CD4-positive, alpha-beta T cell treated with Interleukin-17A for 4 hours (primary cell): Measurements from ENCODE around the gene ACP2.

Experiments
- DNase-seq: peaks from one replicate; pipeline ENCODE4 v3.0.0-alpha.2; 2020; ENCODE audit warnings: mixed read lengths

Gene ACP2

DNA sequence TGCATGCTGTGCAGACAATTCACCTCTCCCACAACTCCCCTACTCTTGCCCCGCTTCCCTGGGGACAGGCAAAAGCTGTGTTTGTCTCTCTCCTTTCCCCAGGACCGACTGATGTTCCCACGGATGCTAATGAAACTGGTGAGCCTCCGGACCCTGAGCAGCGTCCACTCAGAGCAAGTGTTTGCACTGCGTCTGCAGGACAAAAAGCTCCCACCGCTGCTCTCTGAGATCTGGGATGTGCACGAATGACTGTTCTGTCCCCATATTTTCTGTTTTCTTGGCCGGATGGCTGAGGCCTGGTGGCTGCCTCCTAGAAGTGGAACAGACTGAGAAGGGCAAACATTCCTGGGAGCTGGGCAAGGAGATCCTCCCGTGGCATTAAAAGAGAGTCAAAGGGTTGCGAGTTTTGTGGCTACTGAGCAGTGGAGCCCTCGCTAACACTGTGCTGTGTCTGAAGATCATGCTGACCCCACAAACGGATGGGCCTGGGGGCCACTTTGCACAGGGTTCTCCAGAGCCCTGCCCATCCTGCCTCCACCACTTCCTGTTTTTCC lies 19.9 kb upstream of the ACP2 start:
- DNase-seq: no peak

DNA sequence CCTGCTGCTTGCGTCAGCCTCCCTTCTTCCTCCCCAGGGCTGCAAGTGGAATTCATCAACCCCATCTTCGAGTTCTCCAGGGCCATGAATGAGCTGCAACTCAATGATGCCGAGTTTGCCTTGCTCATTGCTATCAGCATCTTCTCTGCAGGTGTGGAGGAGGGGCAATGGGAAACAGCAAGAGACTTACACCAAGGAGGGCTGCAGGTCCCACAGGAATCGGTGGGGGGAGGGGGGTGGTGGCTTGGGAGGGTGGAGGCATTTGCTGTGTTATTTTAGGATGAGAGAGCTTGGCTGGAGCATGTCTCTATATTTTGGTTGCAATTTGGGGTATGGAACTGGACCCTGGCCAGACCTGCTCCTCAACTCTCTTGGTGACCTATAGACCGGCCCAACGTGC lies 19.3 kb upstream of the ACP2 start:
- DNase-seq: no peak

DNA sequence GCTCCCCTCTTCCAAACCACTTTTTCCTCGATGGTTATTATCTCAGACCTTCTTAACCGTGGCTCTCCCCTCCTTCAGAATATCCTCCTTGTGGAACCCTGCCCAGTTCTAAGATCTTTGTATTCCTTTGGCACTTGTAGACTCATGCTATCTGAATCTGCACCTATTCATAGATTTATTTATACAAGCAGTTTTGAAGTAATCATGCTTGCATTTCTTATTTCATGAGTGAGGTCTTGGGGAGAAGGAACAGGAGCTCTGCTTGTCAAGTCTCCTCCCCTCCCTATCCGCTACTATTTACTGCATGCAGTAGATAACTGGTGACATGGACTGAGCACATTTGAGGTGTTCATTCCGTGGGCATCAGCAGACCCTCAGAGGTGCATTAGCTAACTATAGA lies 15.9 kb upstream of the ACP2 start:
- DNase-seq: no peak

DNA sequence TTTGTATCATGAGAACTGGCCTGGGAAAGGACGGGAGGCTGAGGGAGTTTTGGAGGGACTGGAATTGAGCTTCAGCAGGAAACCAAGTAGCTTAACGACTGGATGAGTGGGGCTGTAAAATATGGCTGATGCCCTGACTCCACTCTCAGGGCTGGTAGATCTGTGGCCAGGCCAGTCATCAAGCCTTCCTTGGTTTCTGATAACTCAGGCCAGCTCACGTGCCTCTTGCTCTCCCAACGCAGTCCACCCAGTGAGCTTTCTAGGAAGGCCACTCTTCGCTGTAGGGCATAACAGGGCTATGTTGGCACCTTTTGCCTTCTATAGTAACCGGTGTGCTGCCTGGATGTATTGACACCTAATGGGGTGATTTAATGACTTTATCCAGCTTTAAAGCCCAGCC lies 15.5 kb upstream of the ACP2 start:
- no peak for DNase-seq

DNA sequence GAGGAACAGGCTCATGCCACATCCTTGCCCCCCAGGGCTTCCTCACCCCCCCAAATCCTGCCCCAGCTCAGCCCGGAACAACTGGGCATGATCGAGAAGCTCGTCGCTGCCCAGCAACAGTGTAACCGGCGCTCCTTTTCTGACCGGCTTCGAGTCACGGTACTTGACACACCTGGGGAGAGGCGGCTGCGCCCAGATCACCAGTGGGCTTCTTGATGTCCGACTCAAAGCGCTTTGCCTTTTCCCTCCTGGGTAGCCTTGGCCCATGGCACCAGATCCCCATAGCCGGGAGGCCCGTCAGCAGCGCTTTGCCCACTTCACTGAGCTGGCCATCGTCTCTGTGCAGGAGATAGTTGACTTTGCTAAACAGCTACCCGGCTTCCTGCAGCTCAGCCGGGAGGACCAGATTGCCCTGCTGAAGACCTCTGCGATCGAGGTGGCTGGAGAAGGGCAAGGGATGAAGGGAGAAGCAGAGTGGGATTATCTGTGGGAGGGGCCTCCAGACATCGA lies 12.7 kb upstream of the ACP2 start:
- no peak for DNase-seq

DNA sequence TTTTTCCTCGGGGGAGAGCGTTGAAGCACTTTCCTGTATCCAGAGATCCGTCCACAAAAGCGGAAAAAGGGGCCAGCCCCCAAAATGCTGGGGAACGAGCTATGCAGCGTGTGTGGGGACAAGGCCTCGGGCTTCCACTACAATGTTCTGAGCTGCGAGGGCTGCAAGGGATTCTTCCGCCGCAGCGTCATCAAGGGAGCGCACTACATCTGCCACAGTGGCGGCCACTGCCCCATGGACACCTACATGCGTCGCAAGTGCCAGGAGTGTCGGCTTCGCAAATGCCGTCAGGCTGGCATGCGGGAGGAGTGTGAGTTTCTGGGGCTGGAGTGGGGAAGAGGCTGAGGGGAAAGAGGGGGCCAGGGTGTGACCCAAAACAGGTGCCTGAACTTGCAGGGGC lies 11.8 kb upstream of the ACP2 start:
- DNase-seq: no peak

DNA sequence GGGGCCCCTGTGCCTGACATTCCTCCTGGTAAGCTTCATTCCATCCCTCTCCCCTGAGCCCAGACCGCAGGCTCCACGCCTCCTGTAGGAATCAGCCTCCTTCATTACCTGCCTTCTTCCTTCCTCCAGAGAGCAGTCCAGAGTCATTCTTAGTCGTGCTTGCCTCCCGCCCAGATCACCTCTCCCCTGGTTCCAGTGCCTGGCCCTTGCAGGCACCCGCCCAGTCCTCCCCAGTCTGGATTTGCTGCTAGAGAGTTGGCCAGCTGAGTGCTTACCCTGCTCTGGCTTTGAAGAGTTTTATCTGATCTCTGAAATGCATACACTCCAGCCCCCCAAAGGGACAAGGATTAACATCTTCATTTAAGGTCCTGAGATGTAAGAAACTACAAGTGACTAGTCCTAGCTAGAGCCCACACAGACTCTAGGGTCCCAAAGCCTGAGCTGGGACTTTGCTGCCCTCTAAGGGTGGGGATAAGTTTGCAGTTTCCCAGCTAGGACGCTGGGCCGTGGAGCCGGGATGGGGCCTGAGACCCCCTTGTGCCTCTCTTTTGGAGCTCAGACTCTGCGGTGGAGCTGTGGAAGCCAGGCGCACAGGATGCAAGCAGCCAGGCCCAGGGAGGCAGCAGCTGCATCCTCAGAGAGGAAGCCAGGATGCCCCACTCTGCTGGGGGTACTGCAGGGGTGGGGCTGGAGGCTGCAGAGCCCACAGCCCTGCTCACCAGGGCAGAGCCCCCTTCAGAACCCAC lies 10.8 kb upstream of the ACP2 start:
- DNase-seq: peak; percentile 58

DNA sequence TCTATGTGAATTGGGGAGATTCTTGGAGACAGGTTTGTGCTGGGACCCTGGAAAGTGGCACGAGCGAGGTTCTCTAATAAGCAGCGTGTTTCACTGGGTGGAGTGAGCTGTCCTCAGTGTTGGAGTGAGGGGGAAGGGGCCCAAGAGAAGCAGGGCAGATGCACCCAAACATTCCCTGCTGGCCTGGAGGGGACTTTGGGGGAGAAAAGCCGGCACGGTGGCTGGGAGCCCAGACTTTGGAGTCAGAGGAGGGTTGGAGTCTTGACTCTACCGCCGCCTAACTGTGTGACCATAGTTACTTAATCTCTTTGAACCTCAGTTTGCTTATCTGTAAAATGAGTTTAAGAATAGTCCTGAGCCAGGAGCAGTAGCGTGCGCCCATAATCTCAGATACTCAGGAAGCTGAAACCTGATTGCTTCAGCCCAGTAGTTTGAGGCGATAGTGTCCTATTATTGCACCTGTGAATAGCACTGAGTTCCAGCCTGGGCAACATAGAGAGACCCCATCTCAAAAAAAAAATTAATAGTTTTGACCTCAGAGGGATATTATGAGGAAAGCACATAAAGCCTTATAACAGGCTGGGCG lies 9.8 kb upstream of the ACP2 start:
- DNase-seq: no peak

DNA sequence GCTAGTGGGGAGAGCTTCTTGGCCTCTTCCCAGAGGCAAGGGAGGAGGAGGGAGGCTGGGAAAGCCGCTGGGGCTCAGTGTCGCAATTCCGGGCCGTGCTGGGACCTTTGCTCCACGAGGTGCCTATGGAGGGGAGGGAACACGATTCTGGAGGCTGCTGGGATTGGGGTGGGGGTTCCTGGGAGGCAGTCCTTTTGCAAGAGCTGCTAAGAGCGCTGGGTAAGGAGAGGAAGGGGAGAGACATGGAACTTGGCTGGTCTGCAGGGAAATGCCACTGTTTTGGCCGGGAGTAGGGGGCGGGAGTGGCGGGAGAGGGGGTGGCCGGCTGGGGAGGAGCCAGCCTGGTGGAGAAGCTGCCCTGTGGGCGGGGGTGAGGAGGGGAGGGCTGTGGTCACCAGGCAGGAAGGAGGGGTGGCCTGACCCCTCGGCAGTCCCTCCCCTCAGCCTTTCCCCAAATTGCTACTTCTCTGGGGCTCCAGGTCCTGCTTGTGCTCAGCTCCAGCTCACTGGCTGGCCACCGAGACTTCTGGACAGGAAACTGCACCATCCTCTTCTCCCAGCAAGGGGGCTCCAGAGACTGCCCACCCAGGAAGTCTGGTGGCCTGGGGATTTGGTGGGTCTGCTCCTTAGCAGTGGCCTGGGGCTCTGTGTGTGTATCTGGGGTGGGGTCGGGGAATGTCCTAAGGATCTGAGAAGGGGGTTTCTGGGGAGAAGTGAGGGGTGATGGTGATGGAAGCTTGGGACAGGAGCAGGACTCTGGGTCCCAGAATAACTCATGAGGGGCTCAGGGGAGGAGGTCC lies 9.1 kb upstream of the ACP2 start, which contains the start of gene NR1H3:
TSS of gene NR1H3 (plus strand) at position 480 of the 800 bp plus-strand sequence. CDS start 1,221 bp downstream, outside the sequence.
- no peak for DNase-seq

DNA sequence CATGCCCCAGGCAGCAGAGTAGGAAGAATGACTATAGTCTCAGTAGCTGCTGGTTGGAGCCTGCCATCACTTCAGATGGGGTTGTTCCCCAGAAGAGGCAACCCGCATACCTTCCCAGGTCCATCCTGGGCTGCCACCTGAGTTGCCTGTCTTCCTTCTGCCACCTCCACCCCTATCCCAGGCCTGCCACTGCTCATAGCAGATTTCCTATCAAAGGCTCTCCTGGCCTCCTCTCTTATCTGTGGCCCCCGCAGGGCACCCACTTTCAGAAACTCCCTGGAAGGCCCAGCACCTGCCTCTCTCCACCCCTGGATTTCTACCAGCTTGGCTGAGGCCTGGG lies 8.5 kb upstream of the ACP2 start:
- DNase-seq: no peak

DNA sequence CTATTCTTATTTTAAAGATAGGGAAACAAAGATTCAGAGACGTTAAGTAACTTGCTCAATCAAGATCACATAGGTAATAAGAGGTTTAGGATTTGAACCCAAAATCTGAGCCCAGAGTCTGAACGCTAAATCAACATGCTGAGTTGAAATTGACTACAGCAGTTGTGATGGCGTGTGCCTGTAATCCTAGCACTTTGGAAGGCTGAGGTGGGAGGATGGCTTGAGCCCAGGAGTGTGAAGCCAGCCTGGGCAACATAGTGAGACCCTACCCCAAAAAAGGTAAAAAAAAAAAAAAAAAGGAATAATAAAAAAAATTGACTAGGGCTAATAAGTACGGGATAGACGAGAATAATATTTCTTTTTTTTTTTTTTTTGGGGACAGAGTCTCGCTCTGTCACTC lies 7.8 kb upstream of the ACP2 start:
- DNase-seq: no peak

DNA sequence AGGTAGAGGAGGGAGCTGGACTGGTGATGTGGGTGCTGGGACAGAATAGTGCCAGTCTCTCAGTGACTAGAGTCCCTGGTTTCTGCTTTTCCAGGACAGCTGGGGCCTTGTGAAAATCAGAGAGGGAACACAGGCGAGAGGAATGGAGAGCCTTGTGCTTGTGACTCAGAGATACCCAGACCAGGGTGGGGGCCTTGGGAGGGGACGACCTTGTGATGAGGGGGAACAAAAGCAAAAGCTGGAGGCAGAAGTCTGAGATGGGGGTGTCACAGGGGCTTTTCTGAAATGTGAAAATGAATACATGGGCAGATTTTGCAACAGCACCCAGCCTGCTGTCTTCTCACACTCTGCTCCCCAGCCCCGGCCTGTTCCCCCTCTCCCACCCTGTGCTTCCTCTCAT lies 5.8 kb upstream of the ACP2 start:
- DNase-seq: no peak

DNA sequence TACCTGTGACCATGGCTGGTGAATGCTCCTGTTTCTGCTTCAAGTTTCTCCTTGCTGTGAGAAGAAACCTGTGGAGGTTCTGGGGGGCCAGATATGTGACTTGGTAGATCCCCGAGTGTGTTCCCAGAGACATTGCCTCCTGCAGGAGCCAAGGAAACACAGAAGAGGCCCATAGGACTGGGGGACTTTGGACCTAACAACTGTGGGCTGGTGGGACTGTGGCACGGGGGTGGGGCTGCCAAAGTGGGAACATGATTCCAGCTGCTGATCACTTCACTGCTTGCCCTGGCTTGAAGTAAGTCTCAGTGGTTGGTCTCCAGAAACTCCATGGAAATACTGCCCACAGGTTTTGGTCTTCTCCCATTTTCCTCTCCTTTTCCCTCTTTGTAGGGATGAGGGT lies 5.0 kb upstream of the ACP2 start:
- DNase-seq: no peak

DNA sequence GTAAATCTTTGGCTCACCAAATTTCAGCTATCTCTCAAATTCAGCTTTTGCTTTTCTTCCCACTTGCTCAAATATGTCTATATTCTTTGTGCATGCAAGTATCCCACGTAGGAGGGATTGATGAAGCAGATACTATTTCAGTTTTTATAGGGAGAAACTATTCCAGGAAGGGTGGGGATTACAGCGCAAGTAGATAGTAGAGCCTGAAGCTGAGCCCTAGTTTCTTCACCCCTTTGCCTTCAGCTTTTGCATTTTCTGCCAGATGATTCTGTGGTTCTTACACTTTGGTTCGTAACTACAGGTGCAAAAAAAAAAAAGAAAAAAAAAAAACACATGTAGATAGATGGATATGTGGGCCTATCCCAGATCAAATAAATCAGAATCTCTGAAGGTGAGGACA lies 3.1 kb upstream of the ACP2 start:
- DNase-seq: no peak

DNA sequence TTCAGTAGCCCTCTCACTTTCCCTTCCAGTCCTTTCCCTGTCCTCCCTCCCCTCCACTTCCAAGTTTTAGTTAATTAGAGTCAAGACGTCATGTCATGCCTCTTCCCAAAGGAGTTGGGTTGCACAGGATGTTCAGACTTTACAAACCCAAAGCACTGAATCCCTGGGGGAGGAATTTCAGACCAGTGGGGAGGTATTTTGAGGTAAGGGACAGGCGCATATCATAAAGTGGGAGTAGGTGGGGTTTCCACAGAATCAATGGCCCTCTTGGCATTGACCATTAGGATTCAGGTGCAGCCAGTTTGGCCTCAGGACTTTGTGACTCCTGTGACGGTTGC lies 733 bp upstream of the ACP2 start:
- DNase-seq: no peak

DNA sequence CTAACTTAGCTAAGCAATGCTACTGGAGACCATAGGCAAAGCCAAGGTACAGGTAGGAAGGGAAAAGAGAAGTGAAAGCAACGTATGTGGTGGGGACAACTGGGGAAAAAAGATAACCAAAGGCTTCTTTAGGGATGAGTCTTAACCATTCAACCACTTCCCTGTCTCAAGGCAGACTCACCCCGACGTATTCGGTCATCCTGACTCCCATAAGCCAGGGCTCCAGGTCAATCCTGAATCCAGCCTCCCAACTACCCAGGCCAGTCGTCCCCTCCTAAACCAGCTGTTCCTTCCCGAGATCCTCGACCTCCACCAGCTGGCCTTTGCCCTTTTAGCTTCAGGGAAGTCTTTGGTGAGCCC lies 330 bp downstream of the ACP2 start:
- no peak for DNase-seq

DNA sequence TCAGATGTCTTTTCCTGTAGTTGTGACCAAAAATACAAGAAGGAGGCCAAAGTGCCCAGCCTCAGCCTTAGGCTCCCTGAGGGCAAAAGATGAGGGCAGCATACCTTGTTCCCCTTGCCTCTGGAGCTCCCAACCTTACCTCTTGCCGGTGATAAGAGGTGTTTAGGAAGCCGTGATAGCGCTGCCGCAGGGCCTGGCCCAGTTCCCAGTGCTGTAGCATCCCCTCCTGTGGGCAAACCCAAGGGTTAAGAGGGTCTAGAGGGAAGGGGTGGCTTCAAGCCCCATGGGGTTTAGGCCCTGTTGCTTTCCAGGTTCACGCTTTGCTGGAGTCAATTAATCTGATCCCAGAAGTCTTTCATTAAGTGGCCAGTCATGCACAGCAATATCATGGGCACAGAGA lies 1.1 kb downstream of the ACP2 start:
- no peak for DNase-seq

DNA sequence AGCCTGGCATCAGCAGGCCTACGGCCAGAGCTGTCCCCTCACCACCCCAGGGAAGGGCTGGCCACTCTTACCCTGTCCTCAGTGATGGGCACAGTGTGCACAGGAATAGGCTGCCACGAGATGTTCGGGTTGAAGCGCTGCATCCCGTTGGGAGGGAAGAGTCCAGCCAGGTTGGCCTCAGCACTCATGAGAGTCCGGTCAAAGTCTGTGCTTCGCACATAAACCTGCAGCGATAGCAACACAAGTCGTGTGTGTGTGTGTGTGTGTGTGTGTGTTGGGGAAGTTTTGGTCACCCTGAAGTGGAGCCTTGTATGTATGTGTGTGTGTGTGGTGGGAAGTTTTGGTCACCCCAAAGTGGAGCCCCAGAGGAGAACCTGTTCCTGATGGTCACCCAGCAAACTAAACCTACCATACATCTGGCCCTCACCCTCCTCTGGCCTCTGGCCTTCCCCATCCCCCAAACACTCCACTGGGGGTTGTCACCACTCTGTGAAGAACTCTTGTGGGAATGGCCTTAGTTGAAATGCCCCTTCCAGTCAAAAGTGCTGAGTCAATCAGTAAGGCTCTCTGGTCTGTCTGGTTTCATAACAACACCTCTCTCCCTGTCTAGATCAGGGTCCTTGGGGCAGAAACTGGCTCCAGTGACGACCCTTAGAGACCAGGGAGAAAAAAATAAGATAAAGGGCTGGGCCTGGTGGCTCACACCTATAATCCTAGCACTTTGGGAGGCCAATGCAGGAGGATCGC lies 2.8 kb downstream of the ACP2 start:
- DNase-seq: no peak

DNA sequence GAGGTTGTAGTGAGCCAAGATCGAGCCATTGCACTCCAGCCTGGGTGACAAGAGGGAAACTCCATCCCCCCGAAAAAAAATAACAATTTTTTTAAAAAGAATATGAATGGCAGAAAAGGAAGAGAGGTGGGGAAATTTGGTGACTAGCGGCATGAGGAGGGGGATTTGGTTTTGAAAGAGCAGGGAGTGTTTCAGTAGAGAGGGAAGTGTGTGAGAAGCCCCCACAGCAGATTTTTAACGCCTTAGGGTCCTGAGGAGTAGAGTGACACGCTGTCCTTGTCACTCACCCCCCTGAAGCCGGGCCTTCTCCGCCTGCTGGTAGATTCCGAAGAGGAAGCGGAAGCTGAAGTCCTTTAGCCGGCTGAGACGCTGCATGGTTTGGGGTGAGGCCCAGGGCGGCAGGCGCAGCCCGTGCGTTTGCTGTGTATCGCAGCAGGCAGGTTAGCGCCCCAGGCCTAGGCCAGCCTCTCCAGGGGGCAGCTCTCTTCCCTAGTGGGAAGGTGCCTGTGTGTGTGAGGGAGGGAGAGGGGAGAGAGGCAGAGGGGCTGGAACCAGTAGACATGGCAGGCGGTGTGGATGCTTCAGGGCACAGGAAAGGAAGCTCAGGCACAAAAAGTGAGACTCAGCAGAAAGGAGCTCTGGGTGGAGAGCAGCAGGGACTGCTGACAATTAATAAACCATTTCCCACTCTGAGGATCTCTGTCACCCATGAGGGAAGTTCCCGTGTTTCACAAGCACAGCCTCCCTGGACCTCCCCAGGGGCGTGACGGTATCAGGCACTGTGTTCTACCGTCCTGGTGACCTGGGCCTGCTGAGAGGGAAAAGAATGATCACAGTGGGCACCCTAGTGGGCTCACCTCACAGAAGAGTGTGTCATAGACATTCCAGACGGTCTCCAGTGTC lies 3.9 kb downstream of the ACP2 start:
- DNase-seq: no peak

DNA sequence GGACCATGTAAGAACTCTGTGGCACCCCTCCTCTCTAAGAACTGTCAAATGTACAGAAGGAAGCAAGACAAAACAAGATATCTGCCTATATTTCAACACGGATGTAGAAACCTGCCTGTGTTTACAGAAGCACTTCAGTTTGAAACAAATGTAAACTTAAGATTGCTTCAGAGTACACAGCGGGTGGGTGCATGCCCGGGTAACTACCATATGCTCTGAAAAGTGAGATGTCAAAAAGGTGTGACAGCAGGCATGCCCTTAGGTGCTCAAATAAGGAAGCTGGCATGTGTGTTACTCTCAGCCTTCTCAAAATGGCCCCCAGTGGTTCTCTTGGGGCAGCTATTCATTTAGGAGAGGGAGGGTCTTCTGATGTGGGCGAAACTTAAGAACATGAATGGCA lies 5.2 kb downstream of the ACP2 start:
- no peak for DNase-seq

DNA sequence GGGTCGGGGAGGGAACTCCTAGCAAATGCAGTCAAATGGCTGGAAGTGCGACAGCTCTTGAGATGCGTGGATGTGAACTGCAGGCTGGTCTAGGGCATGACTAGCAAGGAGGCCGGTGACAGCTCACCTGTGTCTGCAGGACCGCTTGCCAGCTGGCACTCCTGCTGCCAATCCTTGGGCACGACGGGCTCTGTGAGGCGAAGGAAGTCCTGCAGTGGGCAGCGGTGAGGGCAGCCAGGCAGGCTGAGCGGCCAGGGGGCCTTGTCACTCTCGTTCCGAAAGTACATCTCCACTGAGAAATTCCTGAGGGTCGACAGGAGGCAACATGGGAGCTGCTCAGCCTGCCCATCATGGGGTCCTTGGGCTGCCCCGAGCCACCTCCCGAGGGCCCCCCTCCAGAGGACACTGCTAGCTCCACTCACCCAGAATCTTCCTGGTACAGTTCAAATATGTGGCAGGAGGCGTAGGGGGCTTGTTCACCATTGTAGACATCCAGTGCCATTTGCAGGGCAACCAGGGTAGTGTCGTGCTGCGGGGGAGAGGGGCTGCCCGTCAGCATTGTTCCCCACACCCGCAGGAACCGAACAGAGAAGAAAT lies 5.9 kb downstream of the ACP2 start:
- DNase-seq: no peak

DNA sequence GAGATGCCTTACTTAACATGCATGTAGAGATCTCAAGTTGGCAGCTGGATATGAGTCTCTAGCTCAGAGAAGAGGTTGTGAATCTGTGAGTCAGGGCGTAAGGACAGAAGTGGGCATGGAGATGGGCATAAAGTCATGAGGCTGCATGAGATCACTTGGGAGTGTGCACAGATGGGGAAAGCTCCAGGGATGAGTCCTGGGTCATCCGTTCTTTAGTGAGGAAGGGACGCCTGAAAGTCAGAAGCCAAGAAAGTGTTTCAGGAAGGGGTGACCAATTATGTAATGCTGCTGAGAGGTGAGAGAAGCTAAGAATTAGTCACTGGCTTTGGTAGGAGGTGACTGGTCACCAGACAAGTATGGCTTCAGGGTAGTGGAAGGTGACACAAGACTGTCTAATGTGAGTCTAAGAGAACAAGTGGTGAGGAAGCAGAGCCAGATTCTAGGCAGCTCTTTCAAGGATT lies 6.7 kb downstream of the ACP2 start:
- no peak for DNase-seq
